ENCODE data around the gene ALDOA.
A peak's percentile ranks its signal among the peaks of the same experiment; 100 is the strongest.
"Not testable (repeated sequence)": the region's sequence is repeated elsewhere in the genome, so short reads cannot be mapped to it uniquely, and the experiment has no call there.

ALDOA gene

GRCh38 chr16:30065102-30065942, at the start of gene ALDOA:
Gene ALDOA, plus strand, starts transcription at chr16:30065760. Its CDS starts 1,138 bp downstream, at chr16:30066898.
- peak; percentile 85 for DNase-seq

GRCh38 chr16:30016555-30017276, 48.8 kb upstream of the ALDOA start:
- DNase-seq, result no peak

- no peak for DNase-seq
Observed at GRCh38 chr16:30017277-30017656, 48.3 kb upstream of the ALDOA start.

GRCh38 chr16:30017937-30018336, 47.6 kb upstream of the ALDOA start:
- not testable (repeated sequence) for DNase-seq

GRCh38 chr16:30018731-30019158, 46.8 kb upstream of the ALDOA start:
- no peak for DNase-seq

- no peak for DNase-seq
Observed at GRCh38 chr16:30022887-30023286, 42.7 kb upstream of the ALDOA start, which contains the start of gene C16orf92. Gene C16orf92, plus strand, starts transcription at chr16:30023198. Its CDS starts 143 bp downstream, at chr16:30023341.

GRCh38 chr16:30023586-30023985, 42.0 kb upstream of the ALDOA start:
- no peak for DNase-seq

- DNase-seq, result no peak
Observed at GRCh38 chr16:30024451-30024850, 41.1 kb upstream of the ALDOA start.

GRCh38 chr16:30025156-30025555, 40.4 kb upstream of the ALDOA start:
- no peak for DNase-seq

- DNase-seq, result no peak
Observed at GRCh38 chr16:30025574-30025973, 40.0 kb upstream of the ALDOA start.

- no peak for DNase-seq
Observed at GRCh38 chr16:30026449-30026848, 39.1 kb upstream of the ALDOA start.

GRCh38 chr16:30027588-30028437, 37.7 kb upstream of the ALDOA start:
- DNase-seq, result no peak

- no peak for DNase-seq
Observed at GRCh38 chr16:30028438-30029076, 37.0 kb upstream of the ALDOA start.

GRCh38 chr16:30030011-30030685, 35.4 kb upstream of the ALDOA start:
- no peak for DNase-seq

- DNase-seq, result no peak
Observed at GRCh38 chr16:30030841-30031413, 34.6 kb upstream of the ALDOA start, which contains the start of gene TLCD3B. Gene TLCD3B, minus strand, starts transcription at chr16:30031271. Its CDS starts 744 bp downstream, at chr16:30030527.

- DNase-seq, result no peak
Observed at GRCh38 chr16:30031477-30031918, 34.1 kb upstream of the ALDOA start.

- peak; percentile 18 for DNase-seq
Observed at GRCh38 chr16:30032083-30032819, 33.3 kb upstream of the ALDOA start.

- DNase-seq, result no peak
Observed at GRCh38 chr16:30033270-30033669, 32.3 kb upstream of the ALDOA start.

- DNase-seq, result no peak
Observed at GRCh38 chr16:30040221-30040620, 25.3 kb upstream of the ALDOA start.

- DNase-seq, result not testable (repeated sequence)
Observed at GRCh38 chr16:30040690-30041089, 24.9 kb upstream of the ALDOA start.

GRCh38 chr16:30041841-30042240, 23.7 kb upstream of the ALDOA start:
- no peak for DNase-seq

Data from SIG-M5 (cell line).